GM18498 (cell line): ENCODE results near the gene POLR3E.
"Not testable (repeated sequence)": the region's sequence is repeated elsewhere in the genome, so short reads cannot be mapped to it uniquely, and the experiment has no call there.

ENCODE experiments used
- ATAC-seq: cut with Tn5 transposase; IDR thresholded peaks from one replicate; pipeline ENCODE4 v1.9.1; 2021; ENCODE audit warnings: mild to moderate bottlenecking, moderate library complexity; ENCODE audit not compliant: unreplicated experiment

Gene POLR3E

GRCh38 chr16:22359679-22360078, 62.5 kb downstream of the POLR3E start:
- ATAC-seq = no peak

- no peak for ATAC-seq
These were observed 63.9 kb downstream of the POLR3E start for GRCh38 chr16:22360963-22361659.

- ATAC-seq = no peak
These were observed 67.0 kb downstream of the POLR3E start for GRCh38 chr16:22364241-22364640.

- ATAC-seq = no peak
These were observed 69.2 kb downstream of the POLR3E start for GRCh38 chr16:22366371-22366770.

- ATAC-seq = no peak
These were observed 69.7 kb downstream of the POLR3E start for GRCh38 chr16:22366889-22367288.

- not testable (repeated sequence) for ATAC-seq
These were observed 71.1 kb downstream of the POLR3E start for GRCh38 chr16:22368200-22368826.

- no peak for ATAC-seq
These were observed 72.1 kb downstream of the POLR3E start for GRCh38 chr16:22369221-22369811.

- ATAC-seq = no peak
These were observed 73.0 kb downstream of the POLR3E start for GRCh38 chr16:22370038-22370820.

- ATAC-seq = no peak
These were observed 75.9 kb downstream of the POLR3E start for GRCh38 chr16:22372882-22373661.

GRCh38 chr16:22373662-22374310, 76.6 kb downstream of the POLR3E start:
- ATAC-seq = peak; percentile 28

- peak; percentile 94 for ATAC-seq
These were observed 77.3 kb downstream of the POLR3E start, which contains the start of gene CDR2 for GRCh38 chr16:22374311-22375116. TSS of gene CDR2 (minus strand) at chr16:22374619. CDS start at chr16:22374309, 310 bp downstream.

GRCh38 chr16:22375117-22375962, 78.1 kb downstream of the POLR3E start:
- ATAC-seq = no peak

GRCh38 chr16:22375963-22376640, 78.9 kb downstream of the POLR3E start:
- ATAC-seq = no peak

- ATAC-seq = no peak
These were observed 82.4 kb downstream of the POLR3E start for GRCh38 chr16:22379656-22380055.

- no peak for ATAC-seq
These were observed 83.3 kb downstream of the POLR3E start for GRCh38 chr16:22380529-22380928.

GRCh38 chr16:22381392-22381791, 84.2 kb downstream of the POLR3E start:
- ATAC-seq = no peak

GRCh38 chr16:22383827-22384226, 86.6 kb downstream of the POLR3E start:
- no peak for ATAC-seq
